Fibroblast of lung (primary cell): ENCODE results near the gene ZC3H14. TPM values are rescaled to one million over a fixed set of nuclear protein-coding genes. Genes with fewer than 3 reads are reported as not detected.

Experiments used
- DNase-seq, 2 donors: peaks; one replicate each; pipeline versions ENCODE4 v3.0.0 to v3.0.0-alpha.2; 2010; ENCODE audit warnings: low read depth in 2 of 2
- H2AFZ ChIP-seq: 2 replicates; pipeline ENCODE4 v1.5.1; 2012; ENCODE audit warnings: low read length, control low read depth, inconsistent platforms
- H3K27ac ChIP-seq: 2 replicates; pipeline ENCODE4 v1.5.1; 2011; ENCODE audit warnings: low read length, control low read depth; ENCODE audit not compliant: insufficient read depth
- H3K27me3 ChIP-seq: 2 replicates; pipeline ENCODE4 v1.5.1; 2011; ENCODE audit warnings: mild to moderate bottlenecking, low read length; ENCODE audit not compliant: control insufficient read depth, insufficient read depth
- H3K36me3 ChIP-seq: 2 replicates; pipeline ENCODE4 v1.5.1; 2011; ENCODE audit warnings: low read length; ENCODE audit not compliant: control insufficient read depth, insufficient read depth
- H3K4me1 ChIP-seq: 2 replicates; pipeline ENCODE4 v1.5.1; 2011; ENCODE audit warnings: low read length; ENCODE audit not compliant: control insufficient read depth, insufficient read depth; ENCODE audit errors: extremely low read depth
- H3K4me2 ChIP-seq: 2 replicates; pipeline ENCODE4 v1.5.1; 2011; ENCODE audit warnings: low read length, control low read depth; ENCODE audit not compliant: insufficient read depth; ENCODE audit errors: extremely low read depth
- H3K4me3 ChIP-seq, 4 experiments: fragments of 200-600 bp in 1 of 4; sonication (generic) in 1 of 4; replicated peaks in 1 of 4; 2 replicates each; pipeline ENCODE4 v1.5.1; 2011 to 2016; ENCODE audit warnings: low read length in 4 of 4, low read depth in 3 of 4, mild to moderate bottlenecking in 3 of 4, control low read depth in 2 of 4, inconsistent platforms in 1 of 4, mixed read lengths in 1 of 4; ENCODE audit not compliant: insufficient read depth in 1 of 4; ENCODE audit errors: control extremely low read depth in 1 of 4
- H3K79me2 ChIP-seq: 2 replicates; pipeline ENCODE4 v1.5.1; 2012; ENCODE audit warnings: mild to moderate bottlenecking, low read length, inconsistent platforms; ENCODE audit not compliant: control insufficient read depth, insufficient read depth
- H3K9ac ChIP-seq: 2 replicates; pipeline ENCODE4 v1.5.1; 2011; ENCODE audit warnings: mild to moderate bottlenecking, low read length, control low read depth; ENCODE audit not compliant: insufficient read depth
- H3K9me3 ChIP-seq: 2 replicates; pipeline ENCODE4 v1.5.1; 2012; ENCODE audit warnings: low read depth, low read length; ENCODE audit not compliant: control insufficient read depth, insufficient read depth
- H4K20me1 ChIP-seq: 2 replicates; pipeline ENCODE4 v1.5.1; 2011; ENCODE audit warnings: low read length; ENCODE audit not compliant: control insufficient read depth, insufficient read depth; ENCODE audit errors: extremely low read depth
- EZH2 ChIP-seq: IDR thresholded peaks from 2 replicates; pipeline ENCODE4 v1.5.1; 2012; ENCODE audit warnings: low read length, control low read depth, mild to moderate bottlenecking; ENCODE audit errors: missing control alignments
- polyA plus RNA-seq, 2 donors: library from polyadenylated mRNA; depleted of rRNA in 1 of 2; stranded (reverse) in 1 of 2; unstranded in 1 of 2; fragments of >200 nt; gene quantifications; 2 replicates each; pipeline ENCODE4 v1.2.1, GENCODE V29; 2011 to 2012; ENCODE audit warnings: missing spikeins in 1 of 2
- total RNA-seq: library from RNA; depleted of rRNA; stranded (reverse); fragments of >200 nt; gene quantifications from 2 replicates; pipeline ENCODE4 v1.2.1, GENCODE V29; 2014
- TF ChIP-seq, protein P1 (sequence below), 2 donors: IDR thresholded peaks in 1 of 2; conservative IDR thresholded peaks in 1 of 2; 1 replicate in 1 of 2; 2 replicates in 1 of 2; pipeline ENCODE4 v1.5.1; 2011 to 2012; ENCODE audit warnings: low read length in 2 of 2, control low read depth in 1 of 2, inconsistent platforms in 1 of 2, low read depth in 1 of 2, mild to moderate bottlenecking in 1 of 2

ZC3H14 gene
- total and polyA plus RNA-seq, 2 donors (not counting 1 experiment from before 2014, with no cell fraction given): 71.0 to 77.4 TPM

GRCh38 chr14:88598097-88598675 lies 35.3 kb downstream of the ZC3H14 start:
- no peak overlapping the region for H3K4me2 ChIP-seq
- H3K27ac ChIP-seq: no peak overlapping the region
- no peaks in the 10 kb centered on the region for H4K20me1 ChIP-seq
- H3K36me3 ChIP-seq: peaks cover 11% of the 10 kb centered on the region
- H3K4me1 ChIP-seq: no peaks in the 10 kb centered on the region
- H3K79me2 ChIP-seq: no peaks in the 10 kb centered on the region
- H3K27me3 ChIP-seq: no peaks in the 10 kb centered on the region
- H2AFZ ChIP-seq: no peak overlapping the region
- no peak for DNase-seq
- H3K9ac ChIP-seq: no peak overlapping the region
- H3K4me3 ChIP-seq: no peak overlapping the region
- H3K9me3 ChIP-seq: no peaks in the 10 kb centered on the region
- TF ChIP-seq, protein P1, sequence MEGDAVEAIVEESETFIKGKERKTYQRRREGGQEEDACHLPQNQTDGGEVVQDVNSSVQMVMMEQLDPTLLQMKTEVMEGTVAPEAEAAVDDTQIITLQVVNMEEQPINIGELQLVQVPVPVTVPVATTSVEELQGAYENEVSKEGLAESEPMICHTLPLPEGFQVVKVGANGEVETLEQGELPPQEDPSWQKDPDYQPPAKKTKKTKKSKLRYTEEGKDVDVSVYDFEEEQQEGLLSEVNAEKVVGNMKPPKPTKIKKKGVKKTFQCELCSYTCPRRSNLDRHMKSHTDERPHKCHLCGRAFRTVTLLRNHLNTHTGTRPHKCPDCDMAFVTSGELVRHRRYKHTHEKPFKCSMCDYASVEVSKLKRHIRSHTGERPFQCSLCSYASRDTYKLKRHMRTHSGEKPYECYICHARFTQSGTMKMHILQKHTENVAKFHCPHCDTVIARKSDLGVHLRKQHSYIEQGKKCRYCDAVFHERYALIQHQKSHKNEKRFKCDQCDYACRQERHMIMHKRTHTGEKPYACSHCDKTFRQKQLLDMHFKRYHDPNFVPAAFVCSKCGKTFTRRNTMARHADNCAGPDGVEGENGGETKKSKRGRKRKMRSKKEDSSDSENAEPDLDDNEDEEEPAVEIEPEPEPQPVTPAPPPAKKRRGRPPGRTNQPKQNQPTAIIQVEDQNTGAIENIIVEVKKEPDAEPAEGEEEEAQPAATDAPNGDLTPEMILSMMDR (conservative IDR thresholded peaks at IDR 0.05 in 1 of 2, IDR thresholded peaks at IDR 0.05 in 1 of 2; ENCODE audit: low read depth in 1 of 2, low read length in 2 of 2): no peak
- no peak for TF ChIP-seq EZH2

GRCh38 chr14:88599326-88599725 lies 36.5 kb downstream of the ZC3H14 start:
- Histone ChIP-seq H3K27me3 (no peaks in the 10 kb centered on the region), H3K79me2 (no peaks in the 10 kb centered on the region), H2AFZ (no peak overlapping the region), H4K20me1 (no peaks in the 10 kb centered on the region), H3K4me1 (no peaks in the 10 kb centered on the region), H3K4me3 (no peak overlapping the region), H3K4me2 (no peak overlapping the region), H3K36me3 (peaks cover 9% of the 10 kb centered on the region), H3K9ac (no peak overlapping the region), H3K27ac (no peak overlapping the region), H3K9me3 (no peaks in the 10 kb centered on the region)
- TF ChIP-seq, protein P1 (conservative IDR thresholded peaks at IDR 0.05 in 1 of 2, IDR thresholded peaks at IDR 0.05 in 1 of 2; ENCODE audit: low read depth in 1 of 2, low read length in 2 of 2): no peak
- TF ChIP-seq EZH2: no peak
- no peak for DNase-seq

DNA sequence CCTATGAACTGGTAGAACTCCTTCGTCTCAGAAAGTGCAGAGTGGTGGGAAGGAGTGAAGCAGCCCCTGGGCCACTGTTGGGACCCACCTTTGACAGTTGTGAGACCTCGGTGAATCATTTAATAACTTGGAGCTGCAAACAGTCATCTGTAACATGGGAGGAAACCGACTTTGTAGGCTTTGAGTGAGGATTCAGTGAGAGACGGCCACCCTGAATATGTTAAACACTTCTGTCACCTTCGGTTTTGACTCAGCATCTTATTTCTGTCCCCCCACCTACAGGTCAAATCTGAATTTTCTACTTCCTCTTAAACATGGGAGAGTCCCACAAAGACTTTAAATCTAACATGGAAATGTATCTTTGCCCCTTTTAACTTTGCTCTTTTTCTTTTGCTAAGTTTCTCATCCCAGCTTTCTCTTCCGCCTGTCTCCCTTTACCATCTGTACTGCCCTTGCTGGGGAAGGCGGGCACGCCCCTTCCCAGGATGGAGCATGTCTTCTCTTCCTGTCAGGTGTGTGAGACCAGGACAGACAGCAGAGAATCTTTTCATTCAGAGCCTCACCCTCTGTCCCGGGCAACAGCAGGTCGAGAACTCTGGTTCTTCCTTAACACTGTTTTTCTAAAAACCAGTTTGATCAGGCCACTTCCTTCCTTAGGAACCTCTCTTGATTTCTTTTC lies 37.1 kb downstream of the ZC3H14 start:
- H3K36me3 ChIP-seq: peaks cover 9% of the 10 kb centered on the region
- H3K4me1 ChIP-seq: no peaks in the 10 kb centered on the region
- no peak overlapping the region for H3K27ac ChIP-seq
- H3K79me2 ChIP-seq: no peaks in the 10 kb centered on the region
- H3K27me3 ChIP-seq: no peaks in the 10 kb centered on the region
- DNase-seq: no peak
- no peak overlapping the region for H3K4me2 ChIP-seq
- H4K20me1 ChIP-seq: no peaks in the 10 kb centered on the region
- no peak overlapping the region for H3K9ac ChIP-seq
- no peak for TF ChIP-seq EZH2
- TF ChIP-seq, protein P1 (conservative IDR thresholded peaks at IDR 0.05 in 1 of 2, IDR thresholded peaks at IDR 0.05 in 1 of 2; ENCODE audit: low read depth in 1 of 2, low read length in 2 of 2): no peak
- no peak overlapping the region for H3K4me3 ChIP-seq
- no peaks in the 10 kb centered on the region for H3K9me3 ChIP-seq
- no peak overlapping the region for H2AFZ ChIP-seq
